ENCODE data around the gene MKS1.

The MKS1 gene

DNA sequence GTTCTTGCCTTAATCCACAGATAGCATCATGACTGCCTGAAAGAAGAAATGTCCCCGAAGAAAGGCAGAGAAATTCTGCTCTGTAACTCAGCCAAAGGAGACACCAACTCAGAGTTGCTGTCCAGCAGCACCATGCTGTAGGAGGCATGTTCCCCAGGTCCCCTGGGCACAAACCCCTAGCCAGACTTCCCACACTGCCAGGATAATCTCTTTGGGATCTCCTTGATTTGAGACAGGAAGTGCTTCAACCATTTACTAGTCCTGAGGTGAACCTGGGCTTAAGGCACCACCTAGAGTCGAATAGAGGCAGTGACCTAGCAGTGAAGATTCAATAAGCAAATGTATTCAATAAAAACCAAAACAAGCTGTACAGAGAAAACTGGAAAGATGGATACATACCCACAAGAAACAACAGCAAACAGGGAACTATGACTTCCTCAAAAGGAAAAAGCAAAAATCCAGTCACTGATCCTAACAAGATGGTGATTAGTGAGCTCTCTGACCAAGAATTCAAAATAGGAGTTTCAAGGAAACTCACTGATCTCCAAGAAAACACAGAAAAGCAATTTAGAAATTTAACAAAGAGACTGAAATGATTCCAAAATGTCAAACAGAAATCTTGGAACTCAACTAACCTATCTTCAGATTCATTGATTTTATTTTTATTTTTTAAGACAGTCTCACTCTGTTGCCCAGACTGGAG, 46.5 kb downstream of the MKS1 start:
- Histone ChIP-seq H3K4me3 (no peak overlapping the region), H3K27ac (no peak overlapping the region)
- TF ChIP-seq, protein P1, sequence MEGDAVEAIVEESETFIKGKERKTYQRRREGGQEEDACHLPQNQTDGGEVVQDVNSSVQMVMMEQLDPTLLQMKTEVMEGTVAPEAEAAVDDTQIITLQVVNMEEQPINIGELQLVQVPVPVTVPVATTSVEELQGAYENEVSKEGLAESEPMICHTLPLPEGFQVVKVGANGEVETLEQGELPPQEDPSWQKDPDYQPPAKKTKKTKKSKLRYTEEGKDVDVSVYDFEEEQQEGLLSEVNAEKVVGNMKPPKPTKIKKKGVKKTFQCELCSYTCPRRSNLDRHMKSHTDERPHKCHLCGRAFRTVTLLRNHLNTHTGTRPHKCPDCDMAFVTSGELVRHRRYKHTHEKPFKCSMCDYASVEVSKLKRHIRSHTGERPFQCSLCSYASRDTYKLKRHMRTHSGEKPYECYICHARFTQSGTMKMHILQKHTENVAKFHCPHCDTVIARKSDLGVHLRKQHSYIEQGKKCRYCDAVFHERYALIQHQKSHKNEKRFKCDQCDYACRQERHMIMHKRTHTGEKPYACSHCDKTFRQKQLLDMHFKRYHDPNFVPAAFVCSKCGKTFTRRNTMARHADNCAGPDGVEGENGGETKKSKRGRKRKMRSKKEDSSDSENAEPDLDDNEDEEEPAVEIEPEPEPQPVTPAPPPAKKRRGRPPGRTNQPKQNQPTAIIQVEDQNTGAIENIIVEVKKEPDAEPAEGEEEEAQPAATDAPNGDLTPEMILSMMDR (IDR thresholded peaks at IDR 0.05): no peak
- no peak for DNase-seq (ENCODE audit: low spot score)

DNA sequence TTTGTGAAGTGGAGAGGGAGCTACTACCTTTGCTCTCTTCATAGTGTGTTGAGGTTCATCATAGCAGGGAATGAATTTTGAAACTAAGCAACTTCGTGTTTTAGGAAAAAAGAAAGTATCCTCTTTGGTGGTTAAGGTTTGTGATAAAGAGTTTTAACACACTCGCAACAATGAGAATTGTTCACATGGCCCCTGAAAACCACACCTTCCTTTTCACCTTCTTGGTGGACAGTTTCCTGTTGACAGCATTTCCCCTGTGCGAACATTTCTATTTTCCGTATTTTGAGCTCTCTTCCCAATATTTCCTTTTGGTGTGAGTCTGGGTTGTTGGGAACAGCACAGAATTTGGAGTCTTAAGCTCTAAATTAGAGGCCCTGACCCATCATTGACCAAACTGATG, 48.4 kb downstream of the MKS1 start:
- H3K27ac ChIP-seq: no peak overlapping the region
- TF ChIP-seq, protein P1 (IDR thresholded peaks at IDR 0.05): no peak
- no peak for DNase-seq (ENCODE audit: low spot score)
- H3K4me3 ChIP-seq: no peak overlapping the region

DNA sequence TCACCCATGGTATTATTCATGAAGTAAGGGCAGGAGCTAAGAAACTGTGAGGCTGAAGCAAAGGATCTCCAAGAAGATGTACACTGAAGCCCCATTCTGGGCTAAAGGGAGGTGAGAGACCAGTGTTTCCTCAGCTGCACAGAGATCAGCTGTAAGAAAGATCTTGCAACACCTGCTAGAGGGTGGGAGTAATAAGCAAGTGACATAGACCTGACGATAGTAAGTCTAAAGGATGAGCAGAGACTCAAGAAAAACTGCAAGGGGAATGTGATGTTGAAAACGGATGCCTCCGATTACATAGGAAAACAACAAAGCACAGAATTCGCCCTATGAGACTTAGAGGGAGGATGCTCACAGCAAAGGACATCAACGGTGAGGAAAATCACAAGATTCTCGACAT, 52.4 kb downstream of the MKS1 start, which contains the start of gene OR4D2:
TSS of gene OR4D2 (plus strand) at position 301 of the 400 bp plus-strand sequence. CDS start 2,674 bp downstream, outside the sequence.
- TF ChIP-seq, protein P1 (IDR thresholded peaks at IDR 0.05): no peak

DNA sequence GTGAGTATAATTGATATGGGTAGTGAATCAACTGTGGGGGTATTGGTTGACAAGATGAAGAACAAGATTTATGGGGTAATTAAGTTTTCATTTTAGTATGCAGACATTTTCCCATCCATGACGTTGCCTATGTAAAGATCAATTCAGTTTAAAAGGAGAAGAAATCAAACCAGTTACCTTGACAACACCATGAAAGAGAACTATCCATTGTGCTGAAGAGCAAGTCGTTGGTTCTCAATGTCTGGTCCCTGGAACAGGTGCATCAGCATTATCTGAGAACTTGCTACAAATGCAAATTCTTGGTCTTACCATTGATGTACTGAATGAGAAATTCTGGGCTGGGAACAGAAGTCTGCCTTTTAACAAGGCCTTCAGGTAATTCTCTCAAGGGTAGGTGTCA, 53.1 kb downstream of the MKS1 start:
- Histone ChIP-seq H3K4me3 (no peak overlapping the region), H3K27ac (no peak overlapping the region)
- TF ChIP-seq, protein P1 (IDR thresholded peaks at IDR 0.05): no peak
- no peak for DNase-seq (ENCODE audit: low spot score)

More for the DNA sequence above, 52.4 kb downstream of the MKS1 start, which contains the start of gene OR4D2:
- Histone ChIP-seq H3K4me3 (no peak within 1 kb of the TSS), H3K27ac (no peak within 1 kb of the TSS)
- DNase-seq (ENCODE audit: low spot score): no peak

DNA sequence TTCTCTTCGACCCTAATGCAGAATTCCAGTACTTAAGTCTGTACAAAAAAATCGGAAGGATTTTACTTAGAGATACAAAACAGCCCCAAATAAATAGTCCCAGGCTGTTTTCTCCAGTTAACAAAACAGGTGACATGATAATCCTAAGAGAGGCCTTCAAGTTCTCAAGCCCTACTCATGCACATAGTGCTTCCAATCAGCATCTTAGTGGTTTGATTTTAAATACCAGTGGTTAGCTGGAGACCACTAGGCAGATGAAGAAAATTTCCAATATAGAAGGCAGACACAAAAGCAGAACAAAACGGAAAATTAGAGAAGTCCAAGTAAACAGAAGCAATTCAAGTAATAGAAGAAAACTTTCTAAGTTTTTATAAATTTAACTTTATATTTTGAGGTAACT, 57.5 kb downstream of the MKS1 start:
- TF ChIP-seq, protein P1 (IDR thresholded peaks at IDR 0.05): no peak
- Histone ChIP-seq H3K27ac (no peak overlapping the region), H3K4me3 (no peak overlapping the region)
- no peak for DNase-seq (ENCODE audit: low spot score)

- TF ChIP-seq, protein P1 (IDR thresholded peaks at IDR 0.05): no peak
- no peak overlapping the region for H3K4me3 ChIP-seq
- H3K27ac ChIP-seq: no peak overlapping the region
- DNase-seq (ENCODE audit: low spot score): no peak
These were observed 60.9 kb downstream of the MKS1 start for GRCh38 chr17:58158181-58158580.
